ENCODE results near the gene OSBPL10.

DNA sequence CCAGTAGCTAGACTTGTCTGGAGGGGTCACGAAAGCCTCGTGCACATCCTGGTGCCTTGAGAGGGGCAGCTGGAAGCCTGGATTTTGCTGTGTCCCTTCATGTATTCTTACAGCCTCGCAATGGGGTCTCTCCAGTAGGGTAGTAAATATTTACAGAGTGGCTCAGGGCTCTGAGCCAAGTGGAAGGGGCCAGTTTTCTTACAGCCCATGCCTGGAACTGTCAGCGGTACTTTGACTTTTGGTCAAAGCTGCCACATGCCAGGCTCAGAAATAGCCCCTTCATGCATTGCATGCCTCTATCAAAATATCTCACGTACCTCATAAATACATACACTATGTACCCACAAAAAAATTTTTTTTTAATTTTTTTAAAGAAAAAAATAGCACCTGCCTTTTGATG is 119.2 kb downstream of the OSBPL10 start:
- TF ChIP-seq, protein P1, sequence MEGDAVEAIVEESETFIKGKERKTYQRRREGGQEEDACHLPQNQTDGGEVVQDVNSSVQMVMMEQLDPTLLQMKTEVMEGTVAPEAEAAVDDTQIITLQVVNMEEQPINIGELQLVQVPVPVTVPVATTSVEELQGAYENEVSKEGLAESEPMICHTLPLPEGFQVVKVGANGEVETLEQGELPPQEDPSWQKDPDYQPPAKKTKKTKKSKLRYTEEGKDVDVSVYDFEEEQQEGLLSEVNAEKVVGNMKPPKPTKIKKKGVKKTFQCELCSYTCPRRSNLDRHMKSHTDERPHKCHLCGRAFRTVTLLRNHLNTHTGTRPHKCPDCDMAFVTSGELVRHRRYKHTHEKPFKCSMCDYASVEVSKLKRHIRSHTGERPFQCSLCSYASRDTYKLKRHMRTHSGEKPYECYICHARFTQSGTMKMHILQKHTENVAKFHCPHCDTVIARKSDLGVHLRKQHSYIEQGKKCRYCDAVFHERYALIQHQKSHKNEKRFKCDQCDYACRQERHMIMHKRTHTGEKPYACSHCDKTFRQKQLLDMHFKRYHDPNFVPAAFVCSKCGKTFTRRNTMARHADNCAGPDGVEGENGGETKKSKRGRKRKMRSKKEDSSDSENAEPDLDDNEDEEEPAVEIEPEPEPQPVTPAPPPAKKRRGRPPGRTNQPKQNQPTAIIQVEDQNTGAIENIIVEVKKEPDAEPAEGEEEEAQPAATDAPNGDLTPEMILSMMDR (conservative IDR thresholded peaks at IDR 0.05; ENCODE audit: low read depth, low read length): no peak
- TF ChIP-seq EZH2 (IDR thresholded peaks at IDR 0.05; ENCODE audit: borderline replicate concordance, low read depth, low read length, poor library complexity, severe bottlenecking): no peak
